IMR-90 (cell line): ENCODE measurements around the gene TRAPPC5. TPM values are rescaled to one million over a fixed set of nuclear protein-coding genes. Genes with fewer than 3 reads are reported as not detected.

Source experiments
- ATAC-seq: fragments of 200-7000 bp; cut with Tn5 transposase; 2 replicates; pipeline ENCODE4 v1.9.1; 2020; ENCODE audit warnings: low read depth, mild to moderate bottlenecking, moderate library complexity
- BruUV-seq: library from RNA; stranded (reverse); fragments of 400-500 nt; replicated peaks from 2 replicates; lab custom pipeline; 2021; lab: Mats Ljungman, UMichigan
- CTCF ChIA-PET: fragments of 300-600 bp; formaldehyde crosslinking; extraction: SDS; loops from one replicate; lab custom pipeline; 2021; ENCODE audit warnings: antibody characterized with exemption; lab: Yijun Ruan, JAX
- POLR2A ChIA-PET: fragments of 300-600 bp; sonication (Branson Sonifier 250); formaldehyde crosslinking; loops from one replicate; lab custom pipeline; 2022; ENCODE audit warnings: antibody characterized with exemption; ENCODE audit not compliant: unreplicated experiment; lab: Charles Lee
- DNase-seq: peaks from one replicate; pipeline ENCODE4 v3.0.0; 2013
- H2AFZ ChIP-seq: replicated peaks from 2 replicates; pipeline ENCODE3; 2013; ENCODE audit warnings: low read length, mild to moderate bottlenecking; ENCODE audit not compliant: poor library complexity
- H2AK5ac ChIP-seq: 2 replicates; pipeline ENCODE4 v1.6.1; 2013; ENCODE audit warnings: low read depth, low read length, inconsistent platforms
- H2AK9ac ChIP-seq: replicated peaks from 2 replicates; pipeline ENCODE3; 2013; ENCODE audit warnings: mild to moderate bottlenecking, low read depth, low read length, moderate library complexity; ENCODE audit not compliant: poor library complexity
- H2BK120ac ChIP-seq: 2 replicates; pipeline ENCODE4 v1.6.1; 2013; ENCODE audit warnings: low read depth, low read length, inconsistent platforms
- H2BK15ac ChIP-seq: 3 replicates; pipeline ENCODE4 v1.6.1; 2013; ENCODE audit warnings: low read depth, low read length, inconsistent platforms
- H2BK20ac ChIP-seq: 2 replicates; pipeline ENCODE4 v1.6.1; 2013; ENCODE audit warnings: low read depth, mild to moderate bottlenecking, inconsistent platforms, low read length, moderate library complexity
- H2BK5ac ChIP-seq: 2 replicates; pipeline ENCODE4 v1.6.1; 2013; ENCODE audit warnings: mild to moderate bottlenecking, low read depth, low read length, inconsistent platforms; ENCODE audit not compliant: poor library complexity, severe bottlenecking
- H3K14ac ChIP-seq: replicated peaks from 2 replicates; pipeline ENCODE4 v1.6.1; 2013; ENCODE audit warnings: low read depth, low read length, inconsistent platforms
- H3K18ac ChIP-seq: 2 replicates; pipeline ENCODE4 v1.6.1; 2013; ENCODE audit warnings: low read depth, low read length, control low read depth
- H3K23ac ChIP-seq: 2 replicates; pipeline ENCODE4 v1.6.1; 2013; ENCODE audit warnings: low read depth, low read length, inconsistent platforms
- H3K27ac ChIP-seq: 2 replicates; pipeline ENCODE4 v1.5.1; 2013; ENCODE audit warnings: mild to moderate bottlenecking, control low read depth, low read length; ENCODE audit not compliant: insufficient read depth
- H3K27me3 ChIP-seq: 2 replicates; pipeline ENCODE4 v1.6.1; 2013; ENCODE audit warnings: low read length; ENCODE audit not compliant: control insufficient read depth, insufficient read depth
- H3K36me3 ChIP-seq: 2 replicates; pipeline ENCODE4 v1.6.1; 2013; ENCODE audit warnings: low read length, mixed read lengths; ENCODE audit not compliant: control insufficient read depth, insufficient read depth
- H3K4ac ChIP-seq: 2 replicates; pipeline ENCODE4 v1.6.1; 2013; ENCODE audit warnings: low read depth, low read length, inconsistent platforms
- H3K4me1 ChIP-seq: 2 replicates; pipeline ENCODE4 v1.6.1; 2013; ENCODE audit warnings: low read length, mixed read lengths; ENCODE audit not compliant: control insufficient read depth, insufficient read depth
- H3K4me2 ChIP-seq: 2 replicates; pipeline ENCODE4 v1.6.1; 2013; ENCODE audit warnings: low read depth, mild to moderate bottlenecking, control low read depth, low read length, moderate library complexity
- H3K4me3 ChIP-seq: 2 replicates; pipeline ENCODE4 v1.5.1; 2013; ENCODE audit warnings: low read depth, mild to moderate bottlenecking, control low read depth, low read length, moderate library complexity; ENCODE audit not compliant: insufficient read depth
- H3K56ac ChIP-seq: 2 replicates; pipeline ENCODE4 v1.6.1; 2013; ENCODE audit warnings: low read length, inconsistent platforms; ENCODE audit not compliant: insufficient read depth; ENCODE audit errors: extremely low read depth
- H3K79me1 ChIP-seq, 2 experiments: 2 replicates each; pipeline ENCODE4 v1.6.1; 2013; ENCODE audit warnings: low read length in 2 of 2, inconsistent platforms in 1 of 2, low read depth in 1 of 2
- H3K9ac ChIP-seq: 2 replicates; pipeline ENCODE4 v1.6.1; 2013; ENCODE audit warnings: low read depth, low read length, control low read depth
- H3K9me1 ChIP-seq: 2 replicates; pipeline ENCODE4 v1.6.1; 2013; ENCODE audit warnings: low read length, inconsistent platforms; ENCODE audit not compliant: insufficient read depth
- H3K9me3 ChIP-seq: 2 replicates; pipeline ENCODE4 v1.6.1; 2013; ENCODE audit warnings: low read length; ENCODE audit not compliant: control insufficient read depth, insufficient read depth
- H4K20me1 ChIP-seq: 2 replicates; pipeline ENCODE4 v1.6.1; 2013; ENCODE audit warnings: low read length, inconsistent platforms; ENCODE audit not compliant: insufficient read depth
- H4K5ac ChIP-seq: 2 replicates; pipeline ENCODE4 v1.6.1; 2013; ENCODE audit warnings: mild to moderate bottlenecking, low read depth, low read length, control low read depth
- H4K8ac ChIP-seq, 2 experiments: 2 replicates each; pipeline ENCODE4 v1.6.1; 2013; ENCODE audit warnings: low read depth in 2 of 2, low read length in 2 of 2, control low read depth in 1 of 2, inconsistent platforms in 1 of 2
- H4K91ac ChIP-seq: 2 replicates; pipeline ENCODE4 v1.6.1; 2013; ENCODE audit warnings: low read depth, low read length, inconsistent platforms; ENCODE audit not compliant: insufficient read depth
- BHLHE40 ChIP-seq: fragments of 150-350 bp; IDR thresholded peaks from 2 replicates; pipeline ENCODE4 v1.6.1; 2016; ENCODE audit warnings: mild to moderate bottlenecking, low read depth, low read length
- CEBPB ChIP-seq: IDR thresholded peaks from 2 replicates; pipeline ENCODE4 v1.6.1; 2012; ENCODE audit warnings: low read depth, low read length, improper control_type of control experiment
- CHD1 ChIP-seq: IDR thresholded peaks from 2 replicates; pipeline ENCODE4 v1.6.1; 2012; ENCODE audit warnings: low read depth, low read length, improper control_type of control experiment
- CTCF ChIP-seq: conservative IDR thresholded peaks from 2 replicates; pipeline ENCODE4 v1.5.1; 2012; ENCODE audit warnings: mild to moderate bottlenecking, low read depth, low read length, improper control_type of control experiment
- ELK1 ChIP-seq: fragments of 150-350 bp; IDR thresholded peaks from 2 replicates; pipeline ENCODE4 v1.6.1; 2016; ENCODE audit warnings: low read depth, mild to moderate bottlenecking, low read length, moderate library complexity, borderline replicate concordance
- FOS ChIP-seq: fragments of 150-350 bp; IDR thresholded peaks from 2 replicates; pipeline ENCODE4 v1.6.1; 2016; ENCODE audit warnings: low read depth, low read length
- MAFK ChIP-seq: IDR thresholded peaks from 2 replicates; pipeline ENCODE4 v1.6.1; 2012; ENCODE audit warnings: low read depth, low read length, improper control_type of control experiment
- MAZ ChIP-seq: IDR thresholded peaks from 2 replicates; pipeline ENCODE4 v1.6.1; 2012; ENCODE audit warnings: low read depth, mild to moderate bottlenecking, low read length, improper control_type of control experiment, moderate library complexity, borderline replicate concordance
- MXI1 ChIP-seq: IDR thresholded peaks from 2 replicates; pipeline ENCODE4 v1.6.1; 2012; ENCODE audit warnings: low read depth, mild to moderate bottlenecking, low read length, moderate library complexity, borderline replicate concordance
- NFE2L2 ChIP-seq: fragments of 150-350 bp; IDR thresholded peaks from 2 replicates; pipeline ENCODE4 v1.6.1; 2016; ENCODE audit warnings: low read depth, mild to moderate bottlenecking, low read length
- POLR2A ChIP-seq: IDR thresholded peaks from 2 replicates; pipeline ENCODE4 v1.6.1; 2012; ENCODE audit warnings: mild to moderate bottlenecking, low read depth, low read length
- RAD21 ChIP-seq: IDR thresholded peaks from 2 replicates; pipeline ENCODE4 v1.6.1; 2012; ENCODE audit warnings: low read length, improper control_type of control experiment
- RCOR1 ChIP-seq: IDR thresholded peaks from 2 replicates; pipeline ENCODE4 v1.6.1; 2012; ENCODE audit warnings: mild to moderate bottlenecking, low read length, improper control_type of control experiment; ENCODE audit not compliant: insufficient replicate concordance
- RFX5 ChIP-seq: IDR thresholded peaks from 2 replicates; pipeline ENCODE4 v1.8.0; 2012; ENCODE audit warnings: low read depth, mild to moderate bottlenecking, low read length, moderate library complexity
- SMC3 ChIP-seq: fragments of 150-350 bp; IDR thresholded peaks from 2 replicates; pipeline ENCODE4 v1.6.1; 2016; ENCODE audit warnings: low read depth, mild to moderate bottlenecking, antibody characterized with exemption, low read length, moderate library complexity
- USF2 ChIP-seq: fragments of 150-350 bp; IDR thresholded peaks from 2 replicates; pipeline ENCODE4 v1.6.1; 2017; ENCODE audit warnings: mild to moderate bottlenecking, antibody characterized with exemption, low read length, low read depth
- WGBS, 2 experiments: methylation state at CpG; one replicate each; pipeline versions ENCODE4 v1.1.5 to v1.1.7; 2013; ENCODE audit warnings: missing lambda C conversion rate in 2 of 2; ENCODE audit not compliant: insufficient read length in 1 of 2; ENCODE audit errors: extremely low coverage in 2 of 2; 5-methylcytosine and 5-hydroxymethylcytosine counted together
- dilution Hi-C: fragments of 300-500 bp; cut with HindIII; formaldehyde crosslinking; loops from one replicate; pipeline ENCODE4 v1.14.3; 2018; ENCODE audit warnings: low sequenced_read_pairs; ENCODE audit not compliant: unreplicated experiment
- in situ Hi-C: fragments of 300-500 bp; cut with MboI; formaldehyde crosslinking; loops from 3 replicates; pipeline ENCODE4 v1.14.3; 2019; ENCODE audit warnings: low sequenced_read_pairs, inconsistent platforms, mixed read lengths
- intact Hi-C: fragments of 100-400 bp; cut with micrococcal nuclease; formaldehyde crosslinking; loops from 2 replicates; pipeline ENCODE4 v1.10.0; 2022
- polyA plus RNA-seq, 3 experiments: library from polyadenylated mRNA; depleted of rRNA; stranded (reverse); fragments of >200 nt; gene quantifications; 2 replicates each; pipeline ENCODE4 v1.2.3, GENCODE V29; 2012; ENCODE audit warnings: low replicate concordance in 1 of 3
- total RNA-seq: library from RNA; depleted of rRNA; stranded (reverse); fragments of >200 nt; gene quantifications from 2 replicates; pipeline ENCODE4 v1.2.3, GENCODE V29; 2012

TRAPPC5 gene
- total and polyA plus RNA-seq, 2 of the 4 experiments (the other 2 are of a cell fraction) = 54.7 to 109 TPM

- H4K5ac ChIP-seq = no peak overlapping the region
- no peak overlapping the region for H2BK15ac ChIP-seq
- H3K9me3 ChIP-seq = peaks cover 2% of the 10 kb centered on the region; the same call in 1 of the 2 replicates
- no peak overlapping the region for H3K9ac ChIP-seq
- WGBS, 2 experiments = no CpG with 5 or more reads among the region's 8 CpGs
- H3K9me1 ChIP-seq = no peaks in the 10 kb centered on the region
- no peak overlapping the region for H3K23ac ChIP-seq
- H3K27ac ChIP-seq = no peak overlapping the region
- H3K36me3 ChIP-seq = no peaks in the 10 kb centered on the region
- BruUV-seq = no TSS peak
- no peak overlapping the region for H3K4me3 ChIP-seq
- intact Hi-C loops (no loop called here), dilution Hi-C loops (no loop called here), in situ Hi-C loops (no loop called here)
- ATAC-seq = no peak
- ChIA-PET CTCF (no interaction called here), POLR2A (no interaction called here)
- no peak overlapping the region for H4K8ac ChIP-seq
- H3K79me1 ChIP-seq = no peaks in the 10 kb centered on the region
- no peak overlapping the region for H3K56ac ChIP-seq
- peaks cover 12% of the 10 kb centered on the region for H3K27me3 ChIP-seq
- no peak overlapping the region for H2BK5ac ChIP-seq
- H4K91ac ChIP-seq = no peak overlapping the region
- TF ChIP-seq CEBPB (no peak), SMC3 (no peak), RAD21 (no peak), MAZ (no peak), ELK1 (no peak), RCOR1 (no peak), POLR2A (no peak), BHLHE40 (no peak), CTCF (no peak), RFX5 (no peak), FOS (no peak), MXI1 (no peak), USF2 (no peak), NFE2L2 (no peak), MAFK (no peak), CHD1 (no peak)
- H3K18ac ChIP-seq = no peak overlapping the region
- no peak overlapping the region for H3K14ac ChIP-seq
- no peak overlapping the region for H2AK9ac ChIP-seq
- no peak overlapping the region for H2BK20ac ChIP-seq
- H2AFZ ChIP-seq = no peak overlapping the region
- H3K4ac ChIP-seq = no peak overlapping the region
- no peak overlapping the region for H2AK5ac ChIP-seq
- no peak for DNase-seq
- no peak overlapping the region for H2BK120ac ChIP-seq
- H4K20me1 ChIP-seq = no peaks in the 10 kb centered on the region
- H3K4me2 ChIP-seq = no peak overlapping the region
- H3K4me1 ChIP-seq = no peaks in the 10 kb centered on the region
Measured at GRCh38 chr19:7718668-7719067, 38.0 kb downstream of the TRAPPC5 start.
